A673 (cell line): ENCODE results near the gene CNOT10.

Experiments
- CTCF ChIP-seq: fragments of 300-800, 200-600 bp; sonication (generic); conservative IDR thresholded peaks from 2 replicates; pipeline ENCODE4 v1.5.1; 2017; ENCODE audit warnings: low read depth, mild to moderate bottlenecking, antibody characterized with exemption, low read length, moderate library complexity, mixed read lengths
- EZH2 ChIP-seq: fragments of 200-600 bp; sonication (generic); IDR thresholded peaks from 2 replicates; pipeline ENCODE4 v1.6.1; 2017; ENCODE audit warnings: borderline replicate concordance, low read depth, mild to moderate bottlenecking, mixed read lengths, antibody characterized with exemption, low read length; ENCODE audit not compliant: poor library complexity, severe bottlenecking

- TF ChIP-seq CTCF (no peak), EZH2 (no peak)
These were observed 9.8 kb upstream of the CNOT10 start for GRCh38 chr3:32675164-32675563.
